Stimulated activated CD8-positive, alpha-beta memory T cell treated with anti-CD3 and anti-CD28 coated beads, Interleukin-12 subunit alpha, Interleukin-12 subunit beta, amount 100 ng/mL, for 4 hours (primary cell): ENCODE data around the gene OPRL1.

Experiments
- DNase-seq: peaks from one replicate; pipeline ENCODE4 v3.0.0-alpha.2; 2020; ENCODE audit warnings: low read depth

The OPRL1 gene

DNA sequence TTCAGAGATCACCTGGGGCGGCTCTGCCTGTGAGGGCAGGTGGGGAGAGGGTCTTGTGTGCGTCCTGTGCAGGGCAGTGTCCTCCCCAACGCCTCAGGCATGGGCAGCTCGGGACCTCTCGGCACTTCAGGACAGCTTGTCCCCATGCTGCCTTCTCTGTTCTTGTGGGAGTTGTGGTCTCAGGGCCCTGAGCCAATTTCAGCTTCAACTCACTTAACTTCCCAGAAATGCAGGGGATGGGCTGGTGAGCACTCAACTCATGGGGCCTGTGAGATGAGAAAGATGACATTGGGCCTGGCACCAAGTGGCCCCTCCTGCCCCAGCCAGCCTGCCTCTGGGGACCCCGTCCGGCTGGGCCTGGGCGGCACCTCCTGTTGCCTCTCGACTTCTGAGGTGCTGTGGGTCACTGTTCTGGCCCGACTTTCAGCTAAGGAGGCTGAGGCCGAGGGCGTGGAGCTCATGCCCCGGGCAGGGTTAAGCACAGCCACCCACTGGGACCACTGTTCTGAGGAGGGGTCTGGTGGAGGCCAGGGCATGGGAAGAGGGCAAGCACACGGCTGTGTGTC, 7.3 kb upstream of the OPRL1 start:
- no peak for DNase-seq

DNA sequence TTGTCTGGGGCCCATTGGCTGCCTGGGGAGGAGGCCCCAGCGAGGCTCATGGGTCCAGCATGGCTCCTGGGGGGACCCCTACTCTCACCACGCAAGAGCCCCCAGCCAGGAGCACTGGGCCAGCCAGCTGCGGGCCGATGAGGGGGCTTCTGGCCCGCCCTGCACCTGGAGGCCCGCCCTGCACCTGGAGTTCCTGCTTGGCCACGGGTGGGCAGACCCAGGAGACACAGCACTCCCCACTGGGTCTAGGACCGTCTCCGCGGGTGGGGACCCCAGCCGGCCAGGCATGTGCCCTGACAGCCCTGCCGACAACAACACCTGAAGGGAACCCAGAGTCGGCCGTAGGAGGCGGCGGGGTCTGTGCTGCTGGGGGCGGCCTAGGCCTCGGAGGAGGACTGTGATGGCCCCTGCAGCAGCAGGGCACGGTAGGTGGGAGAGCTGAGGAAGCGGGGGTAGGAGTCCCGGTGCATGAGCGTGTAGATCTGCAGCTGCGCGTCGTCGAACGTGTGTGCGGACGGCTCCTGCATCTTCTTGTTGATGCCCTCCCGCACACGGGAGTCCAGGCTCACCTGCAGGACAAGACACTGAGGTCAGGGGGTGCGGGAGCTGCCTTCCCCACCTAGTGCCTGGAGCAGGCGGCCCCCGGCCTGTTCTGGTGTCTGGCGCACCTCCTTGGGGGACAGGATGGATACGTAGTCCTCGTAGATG, 6.3 kb upstream of the OPRL1 start:
- DNase-seq = no peak

DNA sequence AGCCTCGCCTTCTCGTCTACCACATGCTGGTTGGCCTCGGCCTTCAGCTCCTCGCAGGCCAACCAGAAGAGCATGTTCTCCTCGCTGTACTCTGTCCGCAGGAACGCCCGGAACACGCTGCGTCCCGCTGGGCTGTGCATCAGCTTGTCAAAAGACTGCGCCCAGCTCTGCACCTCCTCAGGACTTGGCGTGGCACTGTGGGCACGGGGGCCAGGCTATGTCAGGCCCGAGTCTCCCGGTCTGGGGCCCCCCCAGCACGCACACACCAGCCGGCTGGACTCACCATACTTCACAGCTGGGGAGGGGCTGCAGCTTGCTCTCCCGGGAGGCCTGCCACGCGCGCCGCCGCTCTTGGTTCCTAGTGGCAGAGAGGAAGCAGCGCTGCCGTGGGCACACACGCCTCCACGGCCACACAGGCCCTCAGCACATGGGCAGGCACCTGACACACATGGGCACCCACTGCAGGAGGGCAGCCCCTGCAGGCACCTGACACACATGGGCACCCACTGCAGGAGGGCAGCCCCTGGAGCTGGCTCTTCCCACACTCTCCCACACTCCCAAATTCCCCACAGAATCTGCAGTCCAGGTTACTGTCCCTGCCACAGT, 5.6 kb upstream of the OPRL1 start:
- DNase-seq = no peak

DNA sequence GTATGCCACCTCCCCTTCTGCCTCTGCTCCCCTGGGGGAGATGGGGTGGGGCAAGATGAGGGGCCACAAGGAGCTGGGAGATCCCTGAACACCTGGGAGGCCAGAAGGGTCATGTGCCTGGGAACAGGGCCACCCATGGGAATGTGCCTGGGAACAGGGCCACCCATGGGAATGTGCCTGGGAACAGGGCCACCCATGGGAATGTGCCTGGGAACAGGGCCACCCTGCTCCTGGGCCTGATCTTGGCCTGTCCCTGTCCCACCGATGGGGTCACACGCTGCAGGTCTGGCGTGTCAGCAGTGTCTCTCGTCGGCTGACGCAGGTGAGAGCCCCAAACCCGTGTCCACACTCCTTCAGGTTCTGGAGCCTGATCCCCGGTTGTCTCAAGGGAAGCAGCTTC, 4.9 kb upstream of the OPRL1 start:
- no peak for DNase-seq

DNA sequence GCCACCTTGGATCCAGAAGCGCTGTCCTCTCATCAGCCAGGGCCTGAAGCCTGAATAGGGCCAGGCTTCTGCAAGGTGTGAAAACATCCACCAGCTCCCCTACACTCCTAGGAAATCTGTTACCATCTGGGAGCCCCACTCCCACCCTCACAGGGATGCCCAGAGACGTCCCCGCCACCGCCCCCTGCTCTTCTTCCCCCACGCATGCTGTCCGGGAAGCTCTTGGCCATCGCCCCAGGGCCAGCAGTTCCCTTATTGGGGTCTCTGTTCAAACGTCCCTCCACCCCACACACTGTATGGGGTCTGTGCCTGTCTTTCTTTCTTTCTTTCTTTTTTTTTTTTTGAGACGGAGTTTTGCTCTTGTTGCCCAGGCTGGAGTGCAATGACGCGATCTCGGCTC, 4.3 kb upstream of the OPRL1 start:
- DNase-seq = no peak

DNA sequence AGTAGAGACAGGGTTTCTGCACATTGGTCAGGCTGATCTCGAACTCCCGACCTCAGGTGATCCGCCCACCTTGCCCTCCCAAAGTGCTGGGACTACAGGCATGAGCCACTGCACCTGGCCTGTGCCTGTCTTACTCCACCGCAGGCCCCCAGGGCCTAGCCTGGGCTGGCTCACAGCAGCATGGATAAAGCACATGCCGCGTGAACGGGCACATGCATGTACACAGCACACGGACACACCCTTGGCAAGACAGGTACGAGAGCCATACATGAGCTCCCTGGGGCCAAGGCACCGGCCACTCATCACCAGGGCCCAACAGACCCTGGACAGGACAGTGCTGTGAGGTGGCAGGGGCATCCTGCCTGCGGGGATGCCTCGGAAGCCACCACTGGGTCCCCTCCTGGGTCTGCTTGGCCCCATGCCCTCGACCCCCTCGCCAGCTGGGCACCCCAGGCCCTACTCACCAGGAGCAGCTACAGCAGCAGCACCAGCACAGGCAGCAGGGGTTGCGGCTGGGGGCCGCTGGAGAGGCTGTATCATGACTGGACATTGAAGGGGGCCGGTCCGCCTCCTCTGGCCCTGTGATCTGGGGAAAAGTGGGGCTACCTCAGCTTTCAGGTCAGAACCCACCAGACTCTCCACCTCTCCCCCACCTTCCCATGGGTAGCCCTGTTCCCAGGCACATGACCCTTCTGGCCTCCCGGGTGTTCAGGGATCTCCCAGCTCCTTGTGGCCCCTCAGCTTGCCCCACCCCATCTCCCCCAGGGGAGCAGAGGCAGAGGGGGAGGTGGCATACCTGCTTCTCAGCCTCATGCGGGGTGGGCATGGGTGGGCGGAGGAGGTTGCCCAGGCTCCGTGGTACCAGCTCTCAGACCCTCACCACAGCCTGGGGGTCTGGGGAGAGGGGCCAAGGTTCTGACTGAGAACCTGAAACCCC, 3.6 kb upstream of the OPRL1 start:
- DNase-seq = no peak

DNA sequence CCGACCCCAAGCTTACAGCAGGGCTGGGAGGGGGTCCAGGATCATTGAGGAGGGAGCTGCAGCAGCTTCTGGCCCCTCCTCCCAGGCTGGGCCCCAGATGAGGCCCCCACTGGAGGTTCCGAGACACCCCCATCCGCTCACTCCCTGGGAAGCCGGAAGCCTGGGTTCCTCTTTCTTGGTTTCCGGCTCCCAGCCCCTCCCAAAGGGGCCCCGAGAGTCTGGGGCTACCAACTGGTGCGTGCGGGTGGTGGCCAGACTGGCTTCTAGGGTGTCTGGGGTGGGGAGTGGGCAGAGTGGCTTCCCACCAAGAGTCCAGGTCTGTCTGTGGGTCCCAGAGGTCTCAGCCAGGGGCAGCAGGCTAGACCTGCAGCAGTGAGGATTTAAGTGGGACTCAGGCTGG, 2.8 kb upstream of the OPRL1 start:
- no peak for DNase-seq

DNA sequence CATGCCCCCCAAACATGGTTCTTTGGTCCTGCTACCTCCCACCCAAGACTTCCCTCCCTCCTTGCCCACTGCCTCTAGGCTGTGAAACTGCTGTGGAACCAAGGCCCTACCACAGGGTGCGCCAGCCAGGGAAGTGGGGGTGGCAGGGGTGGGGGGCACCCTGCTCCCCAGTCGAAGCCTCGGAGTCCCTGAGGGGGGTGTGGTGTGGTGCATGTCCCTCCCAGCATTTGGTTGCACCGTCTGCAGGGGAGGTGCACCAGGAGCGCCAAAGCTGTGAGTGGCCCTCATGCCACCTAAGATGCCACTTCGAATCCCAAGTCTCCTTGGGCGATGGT, 2.4 kb upstream of the OPRL1 start:
- DNase-seq = no peak

DNA sequence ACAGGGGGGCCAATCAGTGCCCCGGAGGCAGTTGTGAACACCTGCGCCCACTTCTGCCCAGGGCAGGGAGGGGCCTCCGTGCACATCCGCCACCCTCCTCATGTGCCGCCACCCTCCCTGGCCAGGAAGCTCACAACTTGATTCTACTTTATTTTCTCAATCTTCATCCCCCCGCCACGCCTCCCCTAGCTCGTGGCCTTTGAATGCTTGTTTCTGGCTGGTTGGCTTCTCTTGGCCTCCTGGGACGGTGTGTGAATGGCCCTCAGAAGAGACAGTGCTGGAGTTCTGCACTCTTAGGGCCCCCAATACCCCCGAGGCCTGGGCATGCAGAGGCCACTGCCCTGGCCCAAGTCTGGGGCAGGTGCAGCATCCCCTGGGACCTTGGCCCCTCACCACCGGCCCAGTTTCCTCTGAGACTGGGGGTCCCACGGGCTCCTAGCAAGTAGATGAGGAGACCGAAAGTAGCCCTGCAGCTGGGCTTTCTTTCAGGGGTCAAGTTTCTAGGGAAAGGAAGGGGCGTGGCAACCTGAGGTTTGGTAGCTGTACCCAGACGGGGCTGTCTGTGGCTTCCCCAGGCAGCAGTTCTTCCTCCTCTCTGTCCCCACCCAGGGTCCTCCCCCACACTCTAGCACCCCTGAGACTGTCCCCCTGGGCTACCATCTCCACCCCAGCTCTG, 1.9 kb upstream of the OPRL1 start:
- no peak for DNase-seq

DNA sequence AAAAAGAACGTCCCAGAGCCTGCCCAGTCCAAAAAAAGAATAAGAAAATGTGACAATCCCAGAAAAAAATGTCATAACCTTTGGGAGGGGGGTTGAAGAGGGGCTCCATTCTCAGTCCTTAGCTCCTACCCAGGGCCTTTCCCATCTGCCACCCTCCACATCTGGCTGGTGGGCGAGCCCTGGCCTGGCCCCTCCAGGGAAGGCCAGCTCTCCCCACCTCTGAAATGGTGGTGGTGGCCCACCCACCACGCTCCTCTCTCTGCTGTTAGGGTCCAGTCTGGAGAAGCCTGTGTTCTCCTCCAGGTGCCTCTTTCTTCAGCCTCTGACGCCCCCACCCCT, 979 bp upstream of the OPRL1 start:
- DNase-seq = no peak

DNA sequence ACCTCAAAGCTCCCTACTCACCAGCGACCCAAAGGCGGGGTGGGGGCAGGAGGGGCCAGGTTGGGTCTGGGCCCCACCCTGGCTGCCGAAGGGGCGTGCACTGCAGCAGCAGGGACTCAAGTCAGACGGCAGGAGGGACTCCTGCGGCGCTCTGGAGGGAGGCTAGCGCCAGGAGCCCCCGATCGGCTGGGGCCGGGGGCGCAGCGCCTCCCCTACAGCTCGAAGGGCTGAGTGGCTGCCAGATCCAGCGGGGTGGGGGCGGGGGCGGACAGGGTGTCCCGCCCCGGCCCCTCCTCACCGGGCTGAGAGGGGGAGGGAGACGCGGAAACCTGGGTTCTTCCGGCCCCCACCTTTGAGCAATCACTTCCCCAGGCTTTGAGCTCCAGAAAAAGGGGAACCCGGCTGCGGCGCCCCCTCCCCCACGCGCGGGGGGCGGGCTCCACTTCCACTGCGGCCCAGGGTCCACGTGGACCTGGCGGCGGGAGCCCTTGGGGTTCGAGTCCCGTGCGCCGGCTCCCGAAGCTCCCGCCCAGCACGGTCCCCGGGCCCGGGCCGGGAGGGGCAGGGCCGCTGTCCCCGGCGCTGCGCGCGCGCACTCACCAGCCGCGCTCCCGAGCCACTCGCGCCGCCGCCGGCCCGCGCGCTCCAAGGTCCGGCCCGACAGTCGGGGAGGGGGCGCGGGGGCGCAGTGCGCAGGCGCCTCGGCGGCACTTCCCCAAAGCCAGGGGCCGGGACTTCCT, 439 bp upstream of the OPRL1 start, which contains the start of gene RGS19:
RGS19 (minus strand) TSS at position 246 of the 740 bp plus-strand sequence. CDS start 2,632 bp downstream, outside the sequence.
- peak; percentile 62 for DNase-seq

DNA sequence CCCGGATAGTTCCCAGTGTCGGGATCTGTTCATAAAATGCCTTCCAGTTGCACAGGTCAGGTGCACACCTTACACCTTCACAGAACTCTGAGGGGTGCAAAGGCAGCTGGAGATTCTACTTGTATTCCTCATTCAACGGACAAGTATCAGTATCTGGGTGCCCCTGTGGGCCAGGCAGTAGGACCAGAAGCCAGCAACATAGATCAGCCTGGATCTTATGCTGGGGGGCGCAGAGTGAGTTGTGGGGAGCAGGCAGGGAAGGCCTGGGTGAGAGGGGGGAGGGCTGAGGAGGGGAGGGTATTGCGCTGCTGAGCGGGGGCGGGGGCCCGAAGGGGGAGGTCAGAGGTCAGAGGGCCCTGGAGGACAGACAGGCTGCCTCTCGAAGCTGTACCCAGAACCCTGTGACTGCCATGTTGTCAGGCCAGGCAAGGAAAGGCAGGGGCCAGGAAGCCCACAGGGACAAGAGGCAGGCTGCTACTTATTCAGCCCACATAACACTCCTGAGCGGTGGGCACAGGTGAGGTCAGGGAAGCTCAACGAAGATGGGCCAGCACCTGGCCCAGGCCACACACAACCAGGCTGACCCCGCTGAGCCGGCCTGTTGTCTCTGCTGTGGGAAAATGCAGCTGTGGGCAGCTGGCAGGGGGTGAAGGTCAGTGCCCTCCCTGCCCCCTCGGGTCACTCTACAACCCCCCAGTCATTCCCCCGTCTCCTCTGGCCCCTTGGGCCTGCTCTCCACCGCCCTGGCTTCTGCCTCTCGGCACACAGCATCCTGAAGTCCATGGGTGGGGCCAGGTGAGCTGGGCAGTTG, 1.1 kb downstream of the OPRL1 start:
- no peak for DNase-seq

DNA sequence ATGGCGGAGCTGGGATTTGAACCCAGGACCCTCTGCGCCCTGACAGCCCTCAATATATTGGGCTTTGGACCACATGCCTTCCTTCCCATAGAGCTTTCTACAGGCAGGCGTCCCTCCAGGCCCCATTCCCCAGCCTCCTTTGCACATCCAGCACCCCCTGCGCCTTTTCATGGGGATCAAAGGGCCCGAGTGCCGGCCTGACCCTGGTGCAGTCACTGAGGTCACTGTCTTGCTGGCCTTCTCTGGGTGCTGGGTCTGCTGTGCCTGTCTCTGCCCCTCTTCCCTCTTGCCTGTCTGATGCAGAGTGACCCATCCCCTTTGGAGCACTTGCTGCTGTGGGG, 1.7 kb downstream of the OPRL1 start:
- DNase-seq = no peak

DNA sequence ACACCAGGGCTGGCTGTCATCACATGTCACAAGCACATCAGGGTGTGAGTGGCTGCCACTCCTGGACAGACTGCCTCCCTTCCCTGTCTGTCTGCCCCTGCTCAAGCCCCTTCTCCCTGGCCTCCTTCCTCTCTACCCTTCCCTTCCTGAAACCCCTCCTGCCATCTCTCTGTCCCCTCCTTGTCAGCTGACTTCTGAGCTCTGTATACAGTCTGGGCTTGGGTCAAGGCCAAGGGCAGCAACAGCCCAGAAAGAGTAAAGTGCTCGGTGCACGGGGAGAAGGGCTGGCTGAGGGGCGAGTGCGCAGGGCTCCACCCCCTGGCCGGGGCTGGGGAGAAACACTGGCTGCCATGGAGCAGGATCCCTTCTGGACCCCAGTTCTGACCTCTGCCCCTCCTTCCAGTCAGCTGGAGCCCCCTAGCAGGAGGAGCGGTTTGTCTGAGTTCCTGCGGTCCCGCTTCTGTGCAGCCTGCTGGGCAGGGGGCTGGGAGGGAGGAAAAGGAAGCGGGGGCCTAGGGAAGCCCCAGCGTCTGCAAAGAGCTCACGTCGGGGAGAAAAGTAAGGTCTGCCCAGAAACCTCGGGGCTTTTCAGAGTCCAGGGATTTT, 2.3 kb downstream of the OPRL1 start:
- no peak for DNase-seq

DNA sequence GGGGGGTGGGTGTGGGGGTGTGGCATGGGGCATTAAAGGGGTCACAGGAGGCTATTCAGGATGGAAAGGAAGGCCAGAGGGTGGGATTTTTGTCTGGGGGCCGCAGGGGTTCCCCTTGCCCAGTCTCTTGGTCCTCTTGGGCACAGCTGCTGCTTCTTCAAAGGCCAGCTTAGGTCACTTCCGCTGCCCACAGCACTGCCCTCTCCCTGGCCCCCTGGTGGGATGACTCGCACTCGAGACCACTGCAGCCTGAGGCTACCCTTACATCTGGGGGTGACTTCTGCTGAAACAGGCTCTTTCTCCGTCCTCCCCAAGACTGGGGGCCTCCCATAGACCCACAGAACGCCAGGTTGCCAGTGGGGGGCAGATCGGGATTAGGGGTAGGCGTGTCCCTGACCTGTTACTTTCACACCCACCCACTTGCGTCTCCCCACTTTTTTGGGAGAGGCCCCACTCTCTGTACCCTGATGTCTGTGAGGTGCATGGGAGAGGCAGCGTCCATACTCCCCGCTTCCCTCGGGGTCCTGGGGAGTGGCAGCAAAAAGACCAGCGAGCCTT, 3.0 kb downstream of the OPRL1 start:
- no peak for DNase-seq

DNA sequence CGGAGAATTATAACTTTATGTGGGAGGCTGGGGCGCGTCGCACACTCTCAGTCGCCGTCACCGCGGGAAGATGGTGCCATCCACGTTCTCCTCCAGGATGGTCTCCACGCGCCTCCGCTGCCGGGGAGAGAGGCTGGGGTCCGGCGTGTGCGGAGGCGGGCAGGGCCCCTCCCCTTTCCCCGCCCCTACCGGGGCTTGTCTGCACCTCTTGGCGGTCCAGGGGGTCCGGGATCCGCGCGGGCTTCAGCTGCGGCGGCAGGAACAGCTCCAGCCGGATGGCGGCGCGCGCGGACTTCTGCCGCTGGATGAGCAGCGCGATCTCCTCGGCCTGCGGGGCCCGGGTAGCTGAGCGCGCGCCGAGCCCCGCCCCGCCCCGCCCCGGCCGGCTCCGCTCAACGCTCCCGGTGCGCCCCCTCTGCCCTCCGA, 3.5 kb downstream of the OPRL1 start:
- peak; percentile 52 for DNase-seq

DNA sequence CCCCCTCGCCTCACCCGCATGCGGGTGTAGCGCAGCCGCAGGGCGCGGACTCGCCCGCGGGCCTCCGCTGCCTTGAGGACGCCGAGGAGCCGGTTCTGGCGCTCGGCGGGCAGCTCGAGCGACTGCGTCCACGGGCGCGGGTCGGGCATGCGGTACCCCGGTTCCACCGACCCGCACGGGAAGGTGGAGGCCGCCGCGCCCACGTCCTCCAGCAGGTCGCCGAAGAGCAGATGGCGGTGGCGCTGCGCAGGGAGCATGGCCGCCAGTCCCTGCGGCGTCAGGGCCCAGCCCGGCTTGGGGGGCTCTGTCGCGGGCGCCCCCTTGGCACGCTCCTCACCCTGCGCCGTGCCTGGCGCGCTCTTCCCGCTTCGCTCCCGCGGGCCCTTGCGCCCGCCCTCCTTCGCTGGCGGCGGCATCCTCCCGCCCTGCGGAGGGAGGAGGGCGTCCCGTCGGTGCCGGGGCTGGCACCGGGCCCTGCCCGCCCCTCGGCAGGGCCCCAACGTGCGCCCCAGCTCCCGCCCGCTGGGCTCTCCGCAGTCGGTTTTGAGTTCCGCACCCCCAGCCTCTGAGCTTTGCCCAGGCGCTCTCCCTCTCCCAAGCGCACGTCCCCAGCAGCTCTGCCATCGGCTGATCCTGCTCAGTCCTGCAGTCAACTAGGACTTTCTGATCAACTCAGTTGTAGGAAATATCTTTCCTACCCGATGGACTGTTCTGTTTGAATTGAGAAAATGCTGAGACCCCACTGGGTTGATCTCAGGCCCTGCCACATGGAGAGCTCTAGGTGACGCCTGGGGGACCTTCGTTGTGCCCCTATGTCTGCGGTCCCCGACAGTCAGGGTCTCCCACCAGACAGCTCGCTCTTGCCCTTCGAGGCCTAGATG, 4.2 kb downstream of the OPRL1 start, which contains the start of gene LKAAEAR1:
LKAAEAR1 (minus strand) TSS at position 595 of the 881 bp plus-strand sequence; CDS start at position 416, 179 bp downstream.
- no peak for DNase-seq

DNA sequence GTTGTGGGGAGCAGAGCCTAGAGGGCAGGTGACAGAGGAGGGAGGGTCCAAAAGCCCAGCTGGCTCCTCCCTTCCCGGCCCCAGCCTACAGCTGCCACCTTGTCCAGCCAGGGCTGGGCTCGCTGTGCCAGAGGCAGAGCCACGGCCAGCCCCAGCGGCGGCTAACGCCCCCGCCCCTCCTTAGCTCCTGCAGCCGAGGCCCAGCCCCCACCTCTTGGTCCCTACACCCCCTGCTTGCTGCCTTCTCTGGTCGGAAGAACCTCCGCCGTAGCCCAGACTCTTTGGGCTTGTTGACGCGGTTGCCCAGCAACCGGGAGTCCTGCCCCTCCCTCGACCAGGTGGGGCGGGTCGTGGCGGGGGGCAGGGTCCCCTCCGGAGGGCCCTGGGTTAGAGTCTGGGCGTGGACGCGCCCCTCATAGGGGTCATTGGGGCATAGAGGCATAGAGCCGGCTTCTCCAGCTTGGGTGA, 4.8 kb downstream of the OPRL1 start:
- DNase-seq = no peak

DNA sequence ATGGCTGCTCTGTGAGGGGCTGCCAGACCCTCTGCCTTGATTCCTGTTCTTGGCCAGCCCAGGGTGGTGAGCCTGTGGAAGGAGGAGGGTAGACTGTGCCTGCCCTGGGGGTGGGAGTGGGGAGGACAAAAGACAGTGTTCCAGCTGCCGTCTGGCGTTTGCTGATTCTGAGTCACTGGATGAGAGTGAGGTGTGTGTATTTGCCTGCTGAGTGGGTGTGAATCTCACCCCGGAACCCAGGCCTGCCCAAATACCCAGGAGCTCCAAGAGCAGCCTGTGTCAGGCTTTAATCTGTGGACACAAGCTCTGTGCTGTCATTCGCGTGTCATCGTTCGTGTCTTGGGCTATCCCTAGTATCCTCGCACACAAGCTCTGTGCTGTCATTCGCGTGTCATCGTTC, 6.9 kb downstream of the OPRL1 start:
- DNase-seq = no peak
